Stimulated activated CD8-positive, alpha-beta memory T cell treated with anti-CD3 and anti-CD28 coated beads, Interleukin-2, amount 100 ng/mL, for 1 hour (primary cell): ENCODE measurements around the gene MAPK1.
"Not testable (repeated sequence)": the region's sequence is repeated elsewhere in the genome, so short reads cannot be mapped to it uniquely, and the experiment has no call there.

ENCODE experiments used
- DNase-seq, 2 donors: peaks; one replicate each; pipeline ENCODE4 v3.0.0-alpha.2; 2020; ENCODE audit warnings: low read depth in 2 of 2

The MAPK1 gene

DNA sequence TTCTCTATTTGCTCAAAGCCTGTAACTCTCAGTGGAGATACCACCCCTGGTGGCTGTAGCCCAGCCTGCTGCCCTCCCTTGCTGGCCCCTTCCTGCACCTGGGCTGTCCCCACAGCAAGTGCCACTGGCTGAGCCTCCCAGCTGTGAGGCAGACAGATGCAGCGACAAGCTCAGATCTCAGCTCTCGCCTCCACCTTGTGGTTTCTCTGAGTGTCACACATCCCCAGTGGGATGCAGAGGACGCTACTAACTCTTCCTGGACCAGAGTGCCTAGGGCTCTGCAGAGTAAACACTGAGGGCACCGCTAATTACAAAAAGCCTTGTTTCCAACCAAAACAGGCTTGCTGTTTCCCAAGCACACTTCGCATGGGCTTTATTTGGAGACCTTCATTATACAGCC, 140.8 kb downstream of the MAPK1 start:
- DNase-seq: peak in 1 of 2 donors; percentile 14

DNA sequence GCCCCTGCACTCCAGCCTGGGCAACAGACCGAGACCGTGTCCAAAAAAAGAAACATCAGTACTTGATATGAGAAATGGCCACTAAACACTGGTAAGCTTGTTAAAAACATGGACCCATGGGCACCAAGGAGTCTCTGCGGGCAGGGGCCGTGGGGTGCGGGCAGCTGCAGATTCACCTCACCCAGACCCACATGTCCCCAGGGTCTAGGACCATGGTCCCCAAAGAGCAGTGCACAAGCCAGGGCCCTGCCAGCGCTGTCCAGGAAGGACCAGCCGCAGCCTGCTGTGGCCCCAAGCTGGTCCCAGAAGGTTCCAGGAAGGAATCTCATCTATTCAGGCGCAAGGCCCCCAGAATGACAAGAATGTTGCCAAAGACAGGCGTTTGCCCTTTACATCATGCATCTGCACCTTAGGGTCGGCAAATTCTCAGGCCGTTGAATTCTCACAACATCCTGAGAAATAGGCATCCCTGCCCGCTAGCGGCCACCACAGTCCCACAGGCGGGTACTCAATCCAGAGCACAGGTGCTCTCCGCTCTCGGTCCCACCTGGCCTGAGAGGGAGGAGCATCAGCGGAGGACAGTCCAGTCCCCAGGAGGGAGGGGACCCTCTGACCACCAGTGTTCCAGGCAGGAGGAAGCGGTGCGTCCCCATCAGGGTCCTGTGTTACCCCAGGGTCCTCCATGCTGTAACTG, 141.3 kb downstream of the MAPK1 start:
- no peak for DNase-seq

DNA sequence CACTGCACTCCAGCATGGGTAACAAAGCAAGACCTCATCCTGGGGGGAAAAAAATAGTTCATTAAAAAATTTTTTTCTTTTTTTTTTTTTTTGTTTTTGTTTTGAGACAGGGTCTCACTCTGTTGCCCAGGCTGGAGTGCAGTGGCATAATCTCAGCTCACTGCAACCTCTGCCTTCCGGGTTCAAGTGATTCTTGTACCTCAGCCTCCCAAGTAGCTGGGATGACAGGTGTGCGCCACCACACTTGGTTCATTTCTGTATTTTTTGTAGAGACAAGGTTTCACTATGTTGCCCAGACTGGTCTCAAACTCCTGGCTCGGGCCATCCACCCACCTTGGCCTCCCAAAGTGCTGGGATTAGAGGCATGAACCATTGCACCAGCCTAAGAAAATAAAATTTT, 142.9 kb downstream of the MAPK1 start:
- DNase-seq: not testable (repeated sequence)

DNA sequence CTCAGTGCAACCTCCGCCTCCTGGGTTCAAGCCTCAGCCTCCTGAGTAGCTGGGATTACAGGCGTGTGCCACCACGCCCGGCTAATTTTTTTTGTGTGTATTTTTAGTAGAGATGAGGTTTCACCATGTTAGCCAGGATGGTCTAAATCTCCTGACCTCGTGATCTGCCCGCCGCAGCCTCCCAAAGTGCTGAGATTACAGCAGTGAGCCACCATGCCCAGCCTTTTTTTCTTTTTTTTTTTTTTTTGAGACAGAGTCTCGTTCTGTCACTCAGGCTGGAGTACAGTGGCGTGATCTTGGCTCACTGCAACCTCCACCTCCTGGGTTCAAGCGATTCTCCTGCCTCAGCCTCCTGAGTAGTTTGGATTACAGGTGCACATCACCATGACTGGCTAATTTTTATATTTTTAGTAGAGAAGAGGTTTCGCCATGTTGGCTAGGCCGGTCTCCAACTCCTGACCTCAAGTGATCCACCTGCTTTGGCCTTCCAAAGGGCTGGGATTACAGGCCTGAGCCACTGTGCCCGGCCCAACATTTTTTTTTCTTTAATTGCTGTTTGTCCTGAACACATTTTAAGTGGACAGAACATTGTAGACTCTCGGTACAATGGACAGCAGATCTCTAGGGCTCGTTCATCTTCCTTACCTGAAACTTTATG, 146.1 kb downstream of the MAPK1 start:
- not testable (repeated sequence) for DNase-seq

DNA sequence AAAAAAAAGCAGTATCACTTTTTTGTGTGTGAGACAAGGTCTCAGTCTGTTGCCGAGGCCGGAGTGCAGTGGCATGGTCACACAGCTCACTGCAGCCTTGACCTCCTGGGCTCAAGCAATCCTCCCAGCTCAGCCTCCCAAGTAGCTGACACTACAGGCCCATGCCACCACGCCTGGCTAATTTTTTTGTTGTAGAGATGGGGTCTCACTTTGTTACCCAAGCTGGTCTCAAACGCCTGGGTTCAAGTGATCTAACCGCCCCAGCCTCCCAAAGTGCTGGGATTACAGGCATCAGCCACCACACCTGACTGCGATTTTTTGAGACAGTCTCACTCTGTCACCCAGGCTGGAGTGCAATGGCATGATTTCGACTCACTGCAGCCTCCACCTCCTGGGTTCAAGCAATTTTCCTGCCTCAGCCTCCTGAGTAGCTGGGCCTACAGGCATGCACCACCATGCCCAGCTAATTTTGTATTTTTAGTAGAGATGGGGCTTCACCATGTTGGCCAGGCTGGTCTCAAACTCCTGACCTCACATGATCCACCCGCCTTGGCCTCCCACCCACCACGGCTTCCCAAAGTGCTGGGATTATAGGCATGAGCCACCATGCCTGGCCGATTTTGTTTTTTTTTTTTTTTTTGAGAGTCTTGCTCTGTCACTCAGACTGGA, 147.1 kb downstream of the MAPK1 start:
- DNase-seq: not testable (repeated sequence)

DNA sequence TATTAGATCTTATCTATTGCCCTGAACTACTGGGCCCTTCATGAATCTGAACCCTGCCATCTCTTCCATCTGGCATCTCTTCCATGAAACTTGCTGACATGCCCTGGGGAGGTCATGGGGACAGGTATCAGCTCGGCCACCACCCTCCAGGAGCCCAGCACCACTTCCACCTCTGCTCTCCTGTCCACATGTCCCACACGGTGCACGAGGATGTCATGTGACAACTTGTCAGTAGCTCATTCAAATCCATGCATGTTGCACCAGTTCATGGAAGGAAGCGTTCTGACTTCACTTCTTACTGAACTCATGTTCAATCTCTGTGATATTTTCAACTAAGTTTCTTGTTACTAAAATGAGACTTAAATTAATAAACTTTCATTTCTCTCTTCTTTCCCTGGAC, 148.4 kb downstream of the MAPK1 start:
- DNase-seq: no peak

DNA sequence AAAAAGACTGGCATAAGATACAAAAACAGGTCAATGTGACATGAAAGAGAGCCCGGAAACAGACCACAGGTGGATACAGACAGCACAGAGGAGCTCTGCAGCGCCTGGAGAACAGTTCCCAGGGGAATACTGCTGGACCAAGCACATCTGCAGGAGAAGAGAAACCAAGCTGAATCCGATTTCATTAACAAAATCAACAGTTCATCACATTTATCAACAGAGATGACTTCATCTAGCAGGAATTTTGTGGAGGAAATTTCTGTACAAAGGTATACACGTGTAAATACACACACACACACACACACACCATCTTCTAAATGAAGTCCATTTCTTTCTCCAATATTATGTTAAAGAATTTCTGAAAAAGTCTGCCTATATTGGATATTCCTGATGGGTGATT, 148.9 kb downstream of the MAPK1 start:
- DNase-seq: no peak

DNA sequence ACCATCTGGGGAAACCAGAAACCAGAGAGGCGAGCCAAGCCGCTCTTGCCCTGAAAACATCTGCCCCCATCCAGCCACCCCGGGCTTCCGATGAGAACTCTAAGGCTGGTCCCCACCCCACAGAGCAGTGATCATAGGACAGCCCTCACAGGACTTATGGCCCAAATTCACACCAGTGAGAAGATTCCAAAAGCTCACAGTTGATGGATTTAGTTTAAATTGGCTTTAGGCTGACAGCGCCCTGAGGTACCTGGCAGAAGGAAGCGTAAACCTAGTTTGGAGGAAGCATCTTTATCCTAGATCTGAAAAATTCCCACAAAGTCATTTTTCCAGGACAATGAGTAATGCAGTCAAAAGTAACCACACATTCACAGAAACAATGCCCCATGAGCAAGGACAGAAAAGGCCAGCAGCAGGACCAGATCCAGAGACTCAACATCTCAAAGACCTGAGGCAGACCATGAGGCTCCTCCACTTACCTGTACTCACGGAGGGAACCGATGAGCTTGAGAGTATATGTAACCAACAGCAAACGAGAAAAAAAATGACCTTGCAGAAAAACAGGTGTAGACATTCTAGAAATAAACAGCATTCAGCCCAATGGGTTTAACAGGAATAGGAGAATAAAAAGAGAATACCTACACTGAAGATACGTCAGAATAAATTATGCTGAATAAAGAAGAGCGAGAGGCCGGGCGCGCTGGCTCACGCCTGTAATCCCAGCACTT, 150.9 kb downstream of the MAPK1 start:
- not testable (repeated sequence) for DNase-seq

DNA sequence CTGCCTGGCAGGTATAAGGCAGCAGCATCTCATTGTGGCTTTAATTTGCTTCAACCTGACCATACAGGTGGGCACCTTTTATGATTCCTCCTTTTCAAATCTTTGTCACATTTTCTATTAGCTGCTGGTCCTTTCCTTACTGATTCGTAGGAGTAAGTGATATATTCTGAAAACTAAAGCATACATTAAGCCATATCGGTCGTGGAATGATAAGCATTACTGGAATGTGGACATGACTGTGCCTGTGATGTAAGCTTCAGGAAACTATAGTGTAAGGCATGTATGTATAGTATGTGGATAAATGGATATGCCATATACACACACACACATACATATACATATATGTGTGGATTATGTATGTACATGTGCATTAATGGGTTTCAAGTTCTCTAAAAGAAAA, 152.7 kb downstream of the MAPK1 start:
- no peak for DNase-seq

DNA sequence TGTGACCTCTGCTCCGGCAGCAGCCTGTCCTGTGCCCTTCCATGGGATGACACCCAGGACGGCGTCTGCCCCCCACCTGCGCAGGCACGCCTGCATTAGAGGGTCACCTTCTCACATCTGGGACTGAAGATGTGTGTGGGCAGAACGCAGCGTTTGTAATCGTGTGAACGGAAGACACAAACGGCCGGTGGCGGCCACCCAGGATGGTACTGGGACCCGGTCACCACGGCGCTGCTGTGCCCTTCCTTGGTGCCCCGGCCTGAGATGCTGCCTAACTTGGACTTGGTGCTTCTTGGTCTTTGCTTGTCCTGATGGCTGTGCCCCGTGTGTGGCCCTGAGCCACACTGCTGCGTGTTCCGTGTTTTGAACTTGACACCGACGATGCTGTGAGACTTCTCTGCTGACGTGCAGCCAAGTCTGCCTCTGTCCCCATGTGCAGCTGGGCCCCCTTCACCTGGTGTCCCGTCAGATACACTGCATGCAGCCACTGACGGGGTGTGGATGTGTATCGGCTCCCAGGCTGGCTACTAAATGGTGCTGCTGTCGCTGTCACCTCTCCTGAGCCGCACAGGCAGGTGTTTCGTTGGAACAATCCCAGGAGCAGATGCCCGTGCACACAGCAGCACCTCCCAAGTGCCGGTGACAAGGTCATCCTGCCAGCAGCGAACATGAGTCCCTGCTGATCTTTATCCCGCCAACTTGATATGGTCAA, 153.2 kb downstream of the MAPK1 start:
- DNase-seq: no peak

DNA sequence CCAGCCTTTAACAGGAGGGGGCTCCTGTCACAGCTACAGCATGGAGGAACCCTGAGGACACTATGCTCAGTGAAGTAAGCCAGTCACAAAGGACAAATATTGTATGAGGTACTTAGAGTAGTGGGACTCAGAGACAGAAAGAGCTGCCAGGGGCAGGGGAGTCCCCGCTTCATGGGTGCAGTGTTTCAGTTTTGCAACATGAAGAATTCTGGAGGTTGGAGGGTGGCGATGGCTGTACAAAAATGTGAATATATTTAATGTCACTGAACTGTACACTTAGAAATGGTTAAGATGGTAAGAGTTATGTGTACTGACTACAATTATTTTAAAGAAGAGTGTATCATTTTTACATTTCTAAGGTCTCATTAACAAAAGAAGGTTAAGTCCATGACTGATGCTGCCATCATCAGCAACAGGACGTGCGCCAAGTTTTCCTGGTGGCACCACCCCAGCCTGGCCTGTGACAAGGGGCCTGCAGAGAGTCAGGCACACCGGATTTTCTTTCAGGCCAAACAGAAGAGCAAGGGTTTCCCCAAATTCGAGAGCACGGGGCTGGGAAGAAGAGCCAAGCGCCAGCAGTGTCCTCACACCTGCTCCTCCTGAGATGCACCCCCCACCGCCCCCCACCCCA, 153.9 kb downstream of the MAPK1 start:
- DNase-seq: no peak

DNA sequence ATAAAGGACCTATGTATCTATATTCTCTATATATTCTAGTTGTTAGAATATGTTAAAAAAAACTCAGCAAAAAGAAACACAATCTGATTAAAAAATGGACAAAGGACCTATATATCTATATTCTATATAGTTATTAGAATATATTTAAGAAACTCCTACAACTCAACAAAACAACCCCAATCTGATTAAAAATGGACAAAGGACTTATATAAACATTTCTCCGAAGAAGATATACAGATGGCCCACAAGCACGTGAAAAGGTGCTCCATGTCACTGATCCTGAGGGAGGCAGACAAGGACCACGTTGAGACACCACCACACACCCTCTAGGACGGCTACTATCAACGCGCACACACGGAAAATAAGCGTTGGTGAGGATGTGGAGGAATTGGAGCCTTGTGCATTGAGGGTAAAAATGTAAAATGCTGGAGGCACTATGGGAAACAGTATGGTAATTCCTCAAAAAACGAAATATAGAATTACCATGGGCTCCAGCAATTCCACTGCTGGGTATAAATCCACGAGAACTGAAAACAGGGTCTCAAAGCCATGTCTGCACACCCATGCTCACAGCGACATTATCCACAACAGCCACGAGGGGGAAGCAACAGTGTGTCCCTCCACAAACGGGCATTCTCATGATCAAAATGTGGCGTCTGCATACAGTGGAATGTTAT, 154.6 kb downstream of the MAPK1 start:
- DNase-seq: peak; percentile 30 to 33

DNA sequence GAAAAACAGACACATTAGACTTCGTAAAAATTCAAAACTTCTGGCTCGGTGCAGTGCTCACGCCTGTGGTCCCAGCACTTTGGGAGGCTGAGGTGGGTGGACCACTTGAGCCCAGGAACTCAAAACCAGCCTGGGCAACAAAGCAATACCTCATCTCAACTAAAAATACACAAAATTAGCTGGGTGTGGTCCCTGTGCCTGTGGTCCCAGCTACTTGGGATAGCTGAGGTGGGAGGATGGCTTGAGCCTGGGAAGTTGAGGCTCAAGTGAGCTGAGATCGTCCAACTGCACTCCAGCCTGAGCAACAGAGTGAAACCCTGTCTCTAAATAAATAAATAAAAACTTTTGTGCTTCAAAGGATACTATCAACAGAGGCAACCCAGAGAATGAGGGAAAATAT, 155.6 kb downstream of the MAPK1 start:
- no peak for DNase-seq

DNA sequence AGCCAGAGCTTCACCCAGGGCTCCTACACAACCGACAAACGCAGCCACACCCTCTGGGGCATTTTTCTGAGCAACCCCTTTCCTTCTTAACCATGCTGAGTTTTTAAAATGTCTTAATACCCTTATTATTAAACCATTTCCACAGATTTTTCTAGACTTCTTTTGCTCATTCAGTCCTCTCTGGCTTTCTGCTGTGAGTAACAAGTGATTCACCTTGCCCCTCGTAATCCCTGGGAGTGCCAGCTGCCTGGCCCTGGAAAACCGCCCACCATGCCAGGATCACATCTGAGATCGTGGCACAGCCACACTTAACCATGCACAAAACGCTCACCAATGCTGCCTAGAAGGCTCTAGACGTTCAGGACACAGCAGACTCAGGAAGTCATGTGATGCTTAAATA, 157.3 kb downstream of the MAPK1 start:
- DNase-seq: no peak

DNA sequence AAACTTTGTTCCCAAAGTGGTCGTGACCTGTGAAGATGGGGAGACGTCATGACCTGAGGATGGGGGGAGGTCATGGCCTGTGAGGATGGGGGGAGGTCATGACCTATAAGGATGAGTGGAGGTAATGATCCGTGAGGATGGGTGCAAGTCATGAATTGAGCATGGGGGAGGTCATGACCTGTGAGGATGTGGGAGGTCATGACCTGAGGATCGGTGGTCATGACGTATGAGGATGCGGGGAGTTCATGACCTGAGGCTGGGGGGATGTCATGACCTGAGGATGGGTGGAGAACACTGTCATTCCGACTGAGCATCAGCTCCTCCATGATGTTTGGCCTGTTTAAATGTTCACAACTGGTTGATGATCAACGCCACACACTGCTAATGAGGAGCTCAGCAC, 157.8 kb downstream of the MAPK1 start:
- DNase-seq: no peak

DNA sequence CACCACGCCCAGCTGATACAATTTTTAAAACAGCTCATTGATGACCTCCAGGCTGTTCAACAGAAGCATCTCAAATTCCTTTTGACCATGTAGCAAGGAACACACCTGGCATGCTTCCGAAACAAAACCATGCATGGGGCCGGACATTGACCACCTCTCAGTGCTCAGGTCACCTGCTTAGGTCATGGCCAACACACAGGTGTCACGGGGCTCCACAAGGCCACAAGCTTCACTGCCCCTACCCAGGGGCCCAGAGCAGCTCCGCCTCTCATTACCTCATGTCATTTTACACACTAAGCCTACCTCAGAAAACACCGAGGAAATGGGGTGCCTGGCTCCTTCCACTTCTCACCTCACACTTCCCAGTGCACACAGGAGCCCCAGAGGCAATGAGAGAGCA, 158.5 kb downstream of the MAPK1 start:
- no peak for DNase-seq

DNA sequence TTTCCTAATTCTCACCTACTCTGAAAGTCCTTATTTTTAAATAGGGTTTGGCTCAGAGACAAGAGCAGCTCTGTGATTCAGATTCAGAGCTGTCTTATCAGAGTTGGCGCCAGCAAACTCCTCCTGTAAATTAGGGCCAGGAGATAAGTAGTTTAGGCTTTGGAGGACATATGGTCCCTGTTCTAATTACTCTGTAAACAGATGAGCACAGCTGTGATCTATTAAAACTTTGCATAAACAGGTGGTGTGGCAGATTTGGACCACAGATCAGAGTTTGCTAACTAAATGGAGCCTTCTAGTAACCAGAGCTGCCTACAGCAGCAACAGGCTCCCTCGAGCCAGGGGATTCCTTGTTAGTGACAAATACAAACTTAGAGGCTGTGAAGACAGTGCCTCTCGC, 159.8 kb downstream of the MAPK1 start:
- DNase-seq: no peak
